CD4-positive, alpha-beta T cell (primary cell): Measurements from ENCODE around the gene ZFP36L2. TPM values are rescaled to one million over a fixed set of nuclear protein-coding genes. Genes with fewer than 3 reads are reported as not detected.

Experiments used
- ATAC-seq: fragments of 200-7000 bp; cut with Tn5 transposase; one replicate; pipeline ENCODE4 v1.10.0; 2022; ENCODE audit warnings: mild to moderate bottlenecking; ENCODE audit not compliant: poor library complexity
- CTCF ChIA-PET: fragments of 350-600 bp; sonication (Branson Sonifier 250); formaldehyde crosslinking; loops from one replicate; lab custom pipeline; 2021; ENCODE audit warnings: antibody characterized with exemption, inconsistent platforms; lab: Charles Lee
- POLR2A ChIA-PET: fragments of 350-600 bp; sonication (Branson Sonifier 250); formaldehyde crosslinking; loops from one replicate; lab custom pipeline; 2021; ENCODE audit warnings: antibody characterized with exemption, inconsistent platforms; lab: Charles Lee
- DNase-seq, 14 experiments: peaks; one replicate each; pipeline ENCODE4 v3.0.0-alpha.2; 2013 to 2020; ENCODE audit warnings: mixed read lengths in 2 of 14
- H3K27ac ChIP-seq, 2 donors: one replicate each; pipeline versions ENCODE4 v1.5.1 to v1.7.0; 2013; ENCODE audit warnings: low read length in 2 of 2, low read depth in 1 of 2, mild to moderate bottlenecking in 1 of 2
- H3K27me3 ChIP-seq, 2 experiments: 1 replicate in 1 of 2; 2 replicates in 1 of 2; pipeline versions ENCODE4 v1.6.1 to v1.7.0; 2013; ENCODE audit warnings: low read length in 2 of 2, control low read depth in 1 of 2, mild to moderate bottlenecking in 1 of 2, moderate library complexity in 1 of 2; ENCODE audit not compliant: insufficient read depth in 2 of 2, control insufficient read depth in 1 of 2
- H3K36me3 ChIP-seq: one replicate; pipeline ENCODE4 v1.6.1; 2013; ENCODE audit warnings: low read length, control low read depth; ENCODE audit not compliant: insufficient read depth
- H3K4me1 ChIP-seq: one replicate; pipeline ENCODE4 v1.6.1; 2013; ENCODE audit warnings: low read length, control low read depth; ENCODE audit not compliant: insufficient read depth
- H3K4me3 ChIP-seq: one replicate; pipeline ENCODE4 v1.5.1; 2013; ENCODE audit warnings: mild to moderate bottlenecking, low read length, moderate library complexity
- H3K9me3 ChIP-seq, 2 experiments: 1 replicate in 1 of 2; 2 replicates in 1 of 2; pipeline versions ENCODE4 v1.6.1 to v1.7.0; 2013; ENCODE audit warnings: low read length in 2 of 2, mild to moderate bottlenecking in 2 of 2, control low read depth in 1 of 2, moderate library complexity in 1 of 2; ENCODE audit not compliant: control insufficient read depth in 1 of 2, insufficient read depth in 1 of 2
- H3K27ac Mint-ChIP-seq: one replicate; pipeline ENCODE4 v1.8.0; 2020; ENCODE audit warnings: mixed read lengths
- H3K27me3 Mint-ChIP-seq: one replicate; pipeline ENCODE4 v1.8.0; 2021; ENCODE audit warnings: mixed read lengths
- H3K36me3 Mint-ChIP-seq: one replicate; pipeline ENCODE4 v1.8.0; 2021; ENCODE audit warnings: low read depth, mixed read lengths
- H3K4me1 Mint-ChIP-seq: one replicate; pipeline ENCODE4 v1.8.0; 2021; ENCODE audit warnings: low read depth, mixed read lengths
- H3K4me3 Mint-ChIP-seq: one replicate; pipeline ENCODE4 v1.8.0; 2020; ENCODE audit warnings: mild to moderate bottlenecking, mixed read lengths
- H3K9me3 Mint-ChIP-seq: one replicate; pipeline ENCODE4 v1.8.0; 2020; ENCODE audit warnings: mixed read lengths
- intact Hi-C, 2 experiments: fragments of 100-400 bp; cut with DNase I in 1 of 2; cut with micrococcal nuclease in 1 of 2; formaldehyde crosslinking; loops; one replicate each; pipeline versions ENCODE4 v1.15.1 to v1.9.0; 2023 to 2025; cut with DNase I, micrococcal nuclease
- total RNA-seq, 174 experiments: library from RNA in 2 of 174; stranded (reverse) in 2 of 174; gene quantifications; one replicate each; pipeline ENCODE4 v1.2.3 and lab custom pipeline; 2021 to 2026
- TF ChIP-seq, protein P1 (sequence below): fragments of 200-600 bp; IDR thresholded peaks from one replicate; pipeline ENCODE4 v1.8.0; 2022; ENCODE audit warnings: antibody characterized with exemption, mild to moderate bottlenecking

Gene ZFP36L2
- total RNA-seq, 2 experiments from 2014 or later: 1,602 to 1,631 TPM

DNA sequence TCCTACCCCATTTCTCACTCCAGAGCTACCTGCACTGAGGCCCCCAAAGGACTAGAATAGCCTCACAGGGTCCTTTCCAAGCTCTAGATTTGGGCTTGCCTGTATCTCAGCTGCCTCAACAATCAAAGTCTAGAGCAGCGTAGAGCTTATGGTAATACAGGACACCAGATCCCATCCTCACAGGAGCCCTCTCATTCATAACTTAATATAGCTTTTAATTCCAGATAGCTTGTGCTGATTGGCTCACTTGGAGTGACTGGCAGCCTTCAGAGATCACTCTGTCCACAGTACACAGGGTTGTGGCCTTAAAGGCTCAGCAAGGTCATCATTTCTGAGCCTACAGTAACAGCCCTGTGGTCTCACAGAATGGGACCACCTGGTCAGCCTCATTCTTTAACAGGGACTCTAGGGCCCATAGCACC lies 51.4 kb downstream of the ZFP36L2 start:
- Histone ChIP-seq H3K36me3 (no peaks in the 10 kb centered on the region), H3K4me1 (peaks cover 99% of the 10 kb centered on the region), H3K9me3 (no peaks in the 10 kb centered on the region), H3K4me3 (peak overlapping the region; percentile 12), H3K27ac (peak overlapping the region; percentile 96 to 97), H3K27me3 (no peaks in the 10 kb centered on the region)
- intact Hi-C loops: loop anchor here (1.0 to 2.0 kb wide), 2 partner anchors 19 to 54 kb away; no protein-coding TSS in a partner anchor
- TF ChIP-seq, protein P1, sequence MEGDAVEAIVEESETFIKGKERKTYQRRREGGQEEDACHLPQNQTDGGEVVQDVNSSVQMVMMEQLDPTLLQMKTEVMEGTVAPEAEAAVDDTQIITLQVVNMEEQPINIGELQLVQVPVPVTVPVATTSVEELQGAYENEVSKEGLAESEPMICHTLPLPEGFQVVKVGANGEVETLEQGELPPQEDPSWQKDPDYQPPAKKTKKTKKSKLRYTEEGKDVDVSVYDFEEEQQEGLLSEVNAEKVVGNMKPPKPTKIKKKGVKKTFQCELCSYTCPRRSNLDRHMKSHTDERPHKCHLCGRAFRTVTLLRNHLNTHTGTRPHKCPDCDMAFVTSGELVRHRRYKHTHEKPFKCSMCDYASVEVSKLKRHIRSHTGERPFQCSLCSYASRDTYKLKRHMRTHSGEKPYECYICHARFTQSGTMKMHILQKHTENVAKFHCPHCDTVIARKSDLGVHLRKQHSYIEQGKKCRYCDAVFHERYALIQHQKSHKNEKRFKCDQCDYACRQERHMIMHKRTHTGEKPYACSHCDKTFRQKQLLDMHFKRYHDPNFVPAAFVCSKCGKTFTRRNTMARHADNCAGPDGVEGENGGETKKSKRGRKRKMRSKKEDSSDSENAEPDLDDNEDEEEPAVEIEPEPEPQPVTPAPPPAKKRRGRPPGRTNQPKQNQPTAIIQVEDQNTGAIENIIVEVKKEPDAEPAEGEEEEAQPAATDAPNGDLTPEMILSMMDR: no peak
- peaks cover 87% of the 10 kb centered on the region for H3K4me1 Mint-ChIP-seq
- ChIA-PET CTCF (interaction anchor here (1.2 to 4.9 kb wide), 8 partner anchors 10 to 54 kb away, joined by 3 to 31 read pairs (median 4); no protein-coding TSS in a partner anchor), POLR2A (interaction anchor here (0.6 to 16.1 kb wide), 17 partner anchors 11 to 421 kb away, joined by 3 to 790 read pairs (median 9); partner anchors contain the start of genes THADA and ZFP36L2)
- peaks cover 12% of the 10 kb centered on the region for H3K36me3 Mint-ChIP-seq
- peak overlapping the region; percentile 74 for H3K4me3 Mint-ChIP-seq
- H3K27ac Mint-ChIP-seq: peak overlapping the region; percentile 97
- no peaks in the 10 kb centered on the region for H3K27me3 Mint-ChIP-seq
- ATAC-seq: peak; percentile 2
- no peak for DNase-seq
- no peaks in the 10 kb centered on the region for H3K9me3 Mint-ChIP-seq

DNA sequence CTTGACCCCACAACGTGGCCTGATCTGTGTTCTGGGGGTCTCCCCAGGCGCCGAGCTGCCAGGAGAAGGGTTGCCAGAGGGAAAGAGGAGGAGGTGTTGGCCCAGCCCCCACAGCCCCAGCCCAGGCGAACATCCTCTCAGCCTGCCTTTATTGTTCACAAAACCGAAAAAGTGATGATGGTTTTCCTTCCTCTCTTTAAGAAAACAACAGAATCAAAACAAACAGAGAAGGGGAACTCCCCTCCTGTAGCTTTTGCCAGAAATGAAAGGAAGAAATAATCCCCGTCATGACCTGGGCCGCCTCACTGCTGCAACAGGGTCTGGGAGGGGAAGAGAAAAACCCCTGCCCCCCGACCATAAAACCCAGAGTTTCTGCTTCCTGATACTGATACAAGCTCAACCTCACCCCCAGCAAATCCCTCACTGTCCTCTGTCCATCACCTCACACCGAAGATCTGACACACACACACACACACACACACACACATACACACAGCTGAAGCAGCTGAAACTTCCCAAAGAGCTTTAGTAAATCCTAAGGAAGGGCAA lies 52.0 kb downstream of the ZFP36L2 start:
- peaks cover 100% of the 10 kb centered on the region for H3K4me1 ChIP-seq
- ATAC-seq (peak; percentile 78), DNase-seq (peak; percentile 64 to 94 (median 72))
- TF ChIP-seq, protein P1: no peak
- H3K27ac ChIP-seq: peak overlapping the region; percentile 96 to 97
- Mint-ChIP-seq H3K36me3 (peaks cover 12% of the 10 kb centered on the region), H3K9me3 (no peaks in the 10 kb centered on the region), H3K4me3 (peak overlapping the region; percentile 74), H3K4me1 (peaks cover 93% of the 10 kb centered on the region), H3K27me3 (no peaks in the 10 kb centered on the region), H3K27ac (peak overlapping the region; percentile 97)
- ChIA-PET CTCF (interaction anchor here (1.2 to 4.9 kb wide), 8 partner anchors 10 to 55 kb away, joined by 3 to 31 read pairs (median 4); no protein-coding TSS in a partner anchor), POLR2A (interaction anchor here (0.6 to 16.1 kb wide), 20 partner anchors 10 to 421 kb away, joined by 3 to 790 read pairs (median 6); partner anchors contain the start of genes THADA and ZFP36L2)
- H3K9me3 ChIP-seq: no peaks in the 10 kb centered on the region
- intact Hi-C loops: loop anchor here (1.0 to 2.0 kb wide), 6 partner anchors 16 to 54 kb away; no protein-coding TSS in a partner anchor
- no peaks in the 10 kb centered on the region for H3K36me3 ChIP-seq
- H3K4me3 ChIP-seq: peak overlapping the region; percentile 12
- H3K27me3 ChIP-seq: no peaks in the 10 kb centered on the region
